AG20443 (cell line): ENCODE measurements around the gene PAGR1.
"Not testable (repeated sequence)": the region's sequence is repeated elsewhere in the genome, so short reads cannot be mapped to it uniquely, and the experiment has no call there.

Experiments used
- DNase-seq: peaks from one replicate; pipeline ENCODE4 v3.0.0; 2012; ENCODE audit warnings: low spot score, mixed read lengths

The PAGR1 gene

DNA sequence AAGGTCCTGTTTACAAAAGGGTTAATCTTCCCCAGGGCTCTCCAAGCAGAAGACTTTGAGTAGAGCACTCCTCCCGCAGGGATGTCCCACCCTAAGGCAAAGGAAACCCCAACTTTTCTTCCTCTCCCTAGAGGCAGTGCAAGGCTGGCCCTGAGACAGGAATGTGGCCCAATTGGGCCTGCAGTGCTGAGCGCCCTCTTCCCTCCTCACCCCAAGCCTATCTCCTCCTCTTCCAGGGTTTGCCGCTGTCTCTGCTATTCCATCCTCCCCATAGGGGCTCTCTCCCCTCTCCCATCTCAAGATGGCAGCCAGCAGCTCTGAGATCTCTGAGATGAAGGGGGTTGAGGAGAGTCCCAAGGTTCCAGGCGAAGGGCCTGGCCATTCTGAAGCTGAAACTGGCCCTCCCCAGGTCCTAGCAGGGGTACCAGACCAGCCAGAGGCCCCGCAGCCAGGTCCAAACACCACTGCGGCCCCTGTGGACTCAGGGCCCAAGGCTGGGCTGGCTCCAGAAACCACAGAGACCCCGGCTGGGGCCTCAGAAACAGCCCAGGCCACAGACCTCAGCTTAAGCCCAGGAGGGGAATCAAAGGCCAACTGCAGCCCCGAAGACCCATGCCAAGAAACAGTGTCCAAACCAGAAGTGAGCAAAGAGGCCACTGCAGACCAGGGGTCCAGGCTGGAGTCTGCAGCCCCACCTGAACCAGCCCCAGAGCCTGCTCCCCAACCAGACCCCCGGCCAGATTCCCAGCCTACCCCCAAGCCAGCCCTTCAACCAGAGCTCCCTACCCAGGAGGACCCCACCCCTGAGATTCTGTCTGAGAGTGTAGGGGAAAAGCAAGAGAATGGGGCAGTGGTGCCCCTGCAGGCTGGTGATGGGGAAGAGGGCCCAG lies 3.0 kb upstream of the PAGR1 start:
- no peak for DNase-seq

DNA sequence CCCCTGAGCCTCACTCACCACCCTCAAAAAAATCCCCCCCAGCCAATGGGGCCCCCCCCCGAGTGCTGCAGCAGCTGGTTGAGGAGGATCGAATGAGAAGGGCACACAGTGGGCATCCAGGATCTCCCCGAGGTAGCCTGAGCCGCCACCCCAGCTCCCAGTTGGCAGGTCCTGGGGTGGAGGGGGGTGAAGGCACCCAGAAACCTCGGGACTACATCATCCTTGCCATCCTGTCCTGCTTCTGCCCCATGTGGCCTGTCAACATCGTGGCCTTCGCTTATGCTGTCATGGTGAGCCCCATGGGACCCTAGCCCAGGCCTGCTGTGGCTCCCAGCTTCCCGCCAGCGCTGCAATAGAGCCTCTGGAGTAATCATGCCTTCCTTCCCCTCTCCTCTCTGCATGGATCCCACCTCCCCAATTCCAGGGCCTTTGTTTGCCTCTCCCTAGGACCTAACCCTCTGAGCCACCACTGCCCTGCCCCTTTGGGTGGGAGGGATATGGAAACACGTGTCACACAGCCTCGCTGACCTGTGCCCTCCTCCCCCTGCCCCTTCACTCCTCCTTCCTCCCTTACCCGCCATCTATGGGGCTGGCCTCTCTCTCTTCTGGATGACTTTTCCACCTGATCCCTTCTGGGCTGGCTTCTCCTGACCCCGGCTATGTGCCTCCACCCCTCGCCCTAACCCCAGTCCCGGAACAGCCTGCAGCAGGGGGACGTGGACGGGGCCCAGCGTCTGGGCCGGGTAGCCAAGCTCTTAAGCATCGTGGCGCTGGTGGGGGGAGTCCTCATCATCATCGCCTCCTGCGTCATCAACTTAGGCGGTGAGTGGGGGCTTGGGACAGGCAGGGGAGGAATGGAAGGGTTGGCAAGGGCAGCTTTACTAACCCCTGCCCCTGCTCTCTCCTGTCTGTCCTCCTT lies 2.0 kb upstream of the PAGR1 start:
- DNase-seq, result no peak

DNA sequence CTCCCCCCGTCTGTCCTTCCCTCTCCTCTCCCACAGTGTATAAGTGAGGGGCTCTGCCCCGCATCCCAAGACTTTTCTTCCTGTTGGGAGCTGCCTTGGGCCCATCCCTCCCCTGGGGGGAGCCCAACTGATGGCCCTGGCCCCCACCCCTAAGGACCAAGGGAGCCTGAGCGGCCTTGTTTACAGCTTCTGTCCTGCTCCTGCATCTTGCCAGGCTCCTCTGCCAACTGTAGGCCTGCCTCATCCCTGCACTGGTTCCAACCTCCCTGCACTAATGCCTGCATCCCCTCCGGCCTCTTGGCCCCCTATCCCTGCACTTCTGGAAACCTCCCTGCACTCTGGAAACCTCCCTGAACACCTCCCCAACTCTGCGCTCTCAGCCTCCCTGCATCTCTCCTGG lies 1.4 kb upstream of the PAGR1 start:
- DNase-seq, result no peak

DNA sequence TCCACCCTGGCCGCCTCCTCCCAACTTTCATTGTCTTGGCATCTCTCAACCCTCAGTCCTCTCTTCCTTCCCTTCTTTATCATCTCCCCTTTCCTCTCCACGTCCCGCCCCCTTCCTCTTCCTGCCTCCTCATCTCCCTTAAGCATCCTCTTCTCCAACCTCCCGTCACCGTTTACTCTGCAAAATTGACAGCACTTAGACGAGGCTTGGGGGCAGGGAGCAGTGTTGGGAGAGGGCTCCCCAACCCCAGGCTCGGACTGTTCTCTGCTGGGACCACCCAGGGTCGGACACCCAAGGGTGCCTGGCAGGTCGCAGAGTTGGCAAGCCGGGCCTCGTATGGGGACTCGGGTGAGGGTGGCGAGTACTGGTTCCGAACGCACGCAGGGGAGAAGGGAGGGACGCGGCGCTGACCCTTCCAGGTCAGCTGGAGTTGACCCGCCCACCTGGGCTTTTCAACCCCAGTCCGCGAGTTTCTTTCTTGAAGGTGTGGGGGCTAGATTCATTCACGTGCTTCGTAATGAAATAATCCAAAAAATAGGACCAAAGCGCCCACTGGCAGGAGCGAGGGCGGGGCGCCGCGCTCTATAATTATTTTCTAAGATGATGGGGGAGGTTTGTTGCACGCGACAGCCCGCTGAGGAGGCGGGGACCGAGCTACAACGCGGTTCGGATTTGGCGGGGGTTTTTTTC lies 775 bp upstream of the PAGR1 start:
- DNase-seq, result peak; percentile 44

DNA sequence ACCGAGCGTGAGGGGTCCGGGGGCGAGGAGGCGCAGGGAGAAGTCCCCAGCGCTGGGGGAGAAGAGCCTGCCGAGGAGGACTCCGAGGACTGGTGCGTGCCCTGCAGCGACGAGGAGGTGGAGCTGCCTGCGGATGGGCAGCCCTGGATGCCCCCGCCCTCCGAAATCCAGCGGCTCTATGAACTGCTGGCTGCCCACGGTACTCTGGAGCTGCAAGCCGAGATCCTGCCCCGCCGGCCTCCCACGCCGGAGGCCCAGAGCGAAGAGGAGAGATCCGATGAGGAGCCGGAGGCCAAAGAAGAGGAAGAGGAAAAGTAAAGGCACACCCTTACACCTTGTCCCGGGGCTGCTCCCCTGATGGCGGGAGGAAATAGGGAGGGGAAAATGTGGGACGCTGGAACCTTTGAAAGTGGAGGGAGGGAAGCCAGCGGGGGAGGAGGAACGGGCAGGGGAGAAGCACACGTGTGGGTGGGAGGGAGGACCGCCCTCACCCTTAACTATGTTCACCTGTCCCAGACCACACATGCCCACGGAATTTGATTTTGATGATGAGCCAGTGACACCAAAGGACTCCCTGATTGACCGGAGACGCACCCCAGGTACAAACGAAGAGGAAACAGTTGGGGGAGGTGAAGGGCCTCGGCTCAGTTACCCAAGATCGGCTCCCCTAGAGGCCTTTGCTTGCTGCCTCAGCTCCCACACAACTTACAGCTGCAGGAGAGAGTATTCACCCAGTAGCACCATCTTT lies 916 bp downstream of the PAGR1 start:
- peak; percentile 72 for DNase-seq

DNA sequence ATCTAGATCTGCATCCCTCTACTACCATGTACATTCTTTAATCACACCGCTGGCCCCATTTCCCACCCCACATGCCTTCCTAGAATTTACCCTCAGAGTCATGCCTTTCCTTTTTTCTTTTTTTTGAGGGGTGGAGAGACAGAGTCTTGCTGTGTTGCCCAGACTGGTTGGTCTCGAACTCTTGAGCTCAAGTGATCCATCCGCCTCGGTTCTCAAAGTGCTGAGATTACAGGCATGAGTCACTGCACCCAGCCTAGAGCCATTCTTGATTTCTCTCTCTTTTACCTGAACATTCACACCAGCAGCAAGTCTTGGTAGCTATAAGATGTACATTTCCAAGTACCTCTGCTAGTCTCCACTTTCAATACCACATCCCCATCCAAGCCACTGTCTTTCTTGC lies 2.1 kb downstream of the PAGR1 start:
- no peak for DNase-seq

DNA sequence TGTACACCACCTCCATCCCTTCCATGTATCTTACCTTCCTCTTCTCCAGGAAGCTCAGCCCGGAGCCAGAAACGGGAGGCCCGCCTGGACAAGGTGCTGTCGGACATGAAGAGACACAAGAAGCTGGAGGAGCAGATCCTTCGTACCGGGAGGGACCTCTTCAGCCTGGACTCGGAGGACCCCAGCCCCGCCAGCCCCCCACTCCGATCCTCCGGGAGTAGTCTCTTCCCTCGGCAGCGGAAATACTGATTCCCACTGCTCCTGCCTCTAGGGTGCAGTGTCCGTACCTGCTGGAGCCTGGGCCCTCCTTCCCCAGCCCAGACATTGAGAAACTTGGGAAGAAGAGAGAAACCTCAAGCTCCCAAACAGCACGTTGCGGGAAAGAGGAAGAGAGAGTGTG lies 3.6 kb downstream of the PAGR1 start:
- no peak for DNase-seq

DNA sequence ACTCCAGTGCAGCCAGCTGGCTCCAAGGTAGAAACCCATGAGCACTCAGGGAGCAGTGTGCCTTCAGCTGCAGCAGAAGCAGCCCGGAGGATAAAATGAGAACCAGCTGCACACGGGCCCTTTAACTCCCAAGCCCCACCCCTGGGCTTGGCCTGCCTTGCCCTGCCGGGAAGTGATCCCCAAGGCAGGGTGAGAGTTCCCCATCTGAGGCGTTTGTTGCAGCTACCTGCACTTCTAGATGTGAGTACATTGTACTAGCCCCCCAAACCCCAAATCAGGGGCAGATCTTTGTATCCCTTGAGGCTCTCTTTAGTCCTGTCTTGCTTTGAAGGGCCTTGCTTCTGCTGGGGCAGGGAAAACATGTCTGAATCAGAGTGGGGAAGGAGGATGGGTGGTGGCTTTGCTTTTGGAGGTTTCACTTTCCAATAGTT lies 4.3 kb downstream of the PAGR1 start, which contains the start of gene MVP:
TSS of gene MVP (plus strand) at position 192 of the 431 bp plus-strand sequence. CDS start 10,088 bp downstream, outside the sequence.
- peak; percentile 82 for DNase-seq

DNA sequence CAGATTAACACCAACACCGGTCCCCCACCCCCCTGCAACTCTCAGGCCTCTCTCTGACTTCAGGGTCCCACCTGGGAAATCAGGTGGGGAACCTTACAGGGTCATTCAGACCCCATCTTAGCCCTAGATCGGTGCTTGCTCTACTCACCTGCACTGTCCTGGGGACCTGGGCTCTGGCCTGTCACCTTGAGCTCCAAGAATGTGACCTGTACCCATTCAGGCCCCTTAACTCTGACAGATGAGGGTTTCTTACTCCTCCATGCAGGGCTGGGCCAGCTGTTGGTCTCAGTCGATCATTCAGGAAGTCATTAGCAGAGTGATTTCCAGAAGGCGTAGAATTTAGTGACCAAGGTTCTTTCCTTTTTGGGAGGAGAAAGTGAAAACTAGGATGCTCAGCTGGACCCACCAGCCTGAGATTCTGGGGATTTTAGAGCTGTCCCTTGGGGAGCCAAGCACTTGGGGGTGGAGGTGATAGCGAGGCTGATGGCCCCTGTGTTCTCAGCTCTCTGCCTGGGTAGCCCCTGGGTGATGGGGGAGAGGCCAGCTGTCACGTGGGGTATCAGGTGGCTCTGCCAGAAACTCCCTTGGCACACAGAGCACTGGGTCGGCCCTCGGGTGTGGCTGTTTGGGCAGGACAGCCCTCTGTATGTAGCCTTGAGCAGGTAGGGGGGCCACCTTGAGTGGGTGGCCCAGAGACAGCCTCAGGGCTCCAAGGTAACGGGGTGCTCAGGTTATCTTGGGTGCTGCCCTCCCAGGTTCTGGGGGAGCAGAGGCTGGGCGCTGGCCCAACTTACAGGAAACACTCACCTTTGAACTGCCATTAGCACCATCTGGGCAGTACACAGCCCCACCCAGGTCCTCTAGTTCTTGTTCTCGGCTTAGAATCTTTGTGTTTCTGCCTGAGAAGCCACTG lies 5.0 kb downstream of the PAGR1 start:
- peak; percentile 53 for DNase-seq

DNA sequence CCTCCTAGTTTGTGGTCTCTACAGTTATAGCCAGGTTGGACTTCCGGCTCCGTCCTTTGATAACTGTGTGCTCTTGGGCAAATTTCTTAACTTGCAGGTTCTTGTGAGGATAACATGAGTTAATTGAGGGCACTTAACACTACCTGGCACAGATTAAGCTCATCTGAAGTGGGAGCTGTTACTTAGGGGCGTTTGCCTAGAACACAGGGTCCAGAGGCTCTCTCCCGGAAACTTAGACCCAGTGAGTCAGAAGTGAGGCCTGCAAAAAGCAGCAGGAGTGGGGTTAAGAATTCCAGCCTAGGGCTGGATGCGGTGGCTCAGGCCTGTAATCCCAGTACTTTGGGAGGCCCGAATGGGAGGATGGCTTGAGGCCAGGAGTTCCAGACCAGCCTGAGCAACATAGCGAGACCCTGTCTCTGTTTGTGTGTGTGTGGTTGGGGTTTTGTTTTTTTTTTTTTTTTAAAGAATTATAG lies 5.7 kb downstream of the PAGR1 start:
- DNase-seq, result peak; percentile 69

DNA sequence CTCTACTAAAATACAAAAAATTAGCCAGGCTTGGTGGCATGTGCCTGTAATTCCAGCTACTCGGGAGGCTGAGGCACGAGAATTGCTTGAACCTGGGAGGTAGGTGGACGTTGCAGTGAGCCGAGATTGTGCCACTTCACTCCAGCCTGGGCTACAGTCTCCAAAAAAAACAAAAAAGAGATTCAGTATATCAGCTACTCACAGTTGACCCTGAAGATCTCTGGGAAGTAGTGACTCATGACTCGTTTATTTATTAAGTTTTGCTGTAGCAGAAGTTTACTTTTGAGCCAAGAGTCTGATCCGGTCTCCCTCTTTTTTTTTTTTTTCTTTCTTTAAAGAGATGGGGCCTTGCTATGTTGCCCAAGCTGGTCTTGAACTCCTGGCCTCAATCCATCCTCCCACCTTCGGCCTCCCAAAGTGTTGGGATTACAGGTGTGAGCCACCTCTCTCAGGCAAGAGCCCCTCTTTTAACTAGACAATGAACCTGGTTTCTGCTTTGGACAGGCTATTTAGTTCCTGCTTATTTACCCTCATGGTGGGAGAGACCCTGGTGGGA lies 8.7 kb downstream of the PAGR1 start:
- peak; percentile 63 for DNase-seq

DNA sequence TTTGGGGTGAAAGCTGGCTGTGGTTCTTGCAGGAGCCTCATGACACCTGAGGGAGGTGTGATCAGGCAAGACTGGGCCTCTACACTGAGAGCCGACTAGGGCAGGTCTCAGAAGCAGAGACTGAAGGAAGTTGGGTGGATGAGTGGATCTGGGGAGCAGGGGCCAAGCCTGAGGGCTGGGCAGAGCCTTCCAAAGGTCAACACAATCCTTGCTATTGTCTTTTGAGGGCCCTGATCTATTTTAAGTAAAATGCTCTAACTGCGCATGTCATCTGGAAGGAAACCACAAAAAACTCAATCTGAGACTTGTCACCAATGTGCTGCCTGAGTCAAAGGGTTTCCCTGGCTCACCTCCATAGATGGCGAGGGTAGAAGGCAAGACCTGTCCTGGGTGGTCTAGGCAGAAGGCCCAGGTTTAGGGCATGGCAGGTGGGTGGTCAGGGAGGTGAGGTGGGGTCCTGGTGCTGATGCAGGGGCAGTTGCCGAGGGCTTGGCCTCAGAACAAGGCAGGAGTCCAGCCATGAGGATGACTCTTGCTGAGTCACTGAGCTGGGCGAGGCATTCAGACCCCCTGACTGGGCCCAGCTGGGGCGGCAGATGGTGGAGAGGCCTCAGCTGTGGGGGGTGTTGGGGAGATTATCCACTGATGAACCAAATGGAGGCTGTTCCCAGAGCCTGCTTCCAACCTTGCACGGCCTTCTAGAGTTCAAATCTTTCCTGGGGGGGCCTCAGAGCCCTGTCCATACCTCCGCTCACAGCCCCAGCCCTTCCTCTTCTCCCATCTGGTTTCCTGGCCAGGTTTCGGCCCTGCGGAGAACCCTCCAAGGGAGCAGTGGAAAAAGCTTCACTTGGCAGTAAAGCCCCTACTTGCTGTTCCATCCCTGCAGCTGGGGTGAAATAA lies 9.4 kb downstream of the PAGR1 start:
- DNase-seq, result peak; percentile 87

DNA sequence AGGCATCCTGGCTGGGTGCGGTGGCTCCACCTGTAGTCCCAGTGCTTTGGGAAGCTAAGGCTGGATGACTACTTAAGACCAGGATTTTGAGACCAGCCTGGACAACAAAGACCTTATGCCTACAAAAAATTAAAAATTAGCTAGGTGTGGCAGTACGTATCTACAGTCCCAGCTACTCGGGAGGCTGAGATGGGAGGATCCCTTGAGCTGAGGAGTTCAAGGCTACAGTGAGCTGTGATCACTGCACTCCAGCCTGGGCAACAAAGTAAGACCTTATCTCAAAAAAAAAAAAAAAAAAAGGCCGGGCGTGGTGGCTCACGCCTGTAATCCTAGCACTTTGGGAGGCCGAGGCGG lies 10.4 kb downstream of the PAGR1 start:
- no peak for DNase-seq

DNA sequence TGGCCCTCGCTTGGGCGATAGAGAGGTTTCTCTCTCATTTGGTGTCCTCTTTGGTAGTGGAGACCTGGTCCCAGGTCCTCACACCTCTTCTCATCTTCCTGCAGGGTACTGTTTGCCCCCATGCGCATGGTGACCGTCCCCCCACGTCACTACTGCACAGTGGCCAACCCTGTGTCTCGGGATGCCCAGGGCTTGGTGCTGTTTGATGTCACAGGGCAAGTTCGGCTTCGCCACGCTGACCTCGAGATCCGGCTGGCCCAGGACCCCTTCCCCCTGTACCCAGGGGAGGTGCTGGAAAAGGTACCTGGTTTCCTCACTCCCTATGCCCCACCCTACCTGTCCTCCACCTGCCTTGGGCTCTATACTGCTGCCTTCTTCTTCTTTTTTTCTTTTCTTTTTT lies 14.8 kb downstream of the PAGR1 start:
- no peak for DNase-seq

DNA sequence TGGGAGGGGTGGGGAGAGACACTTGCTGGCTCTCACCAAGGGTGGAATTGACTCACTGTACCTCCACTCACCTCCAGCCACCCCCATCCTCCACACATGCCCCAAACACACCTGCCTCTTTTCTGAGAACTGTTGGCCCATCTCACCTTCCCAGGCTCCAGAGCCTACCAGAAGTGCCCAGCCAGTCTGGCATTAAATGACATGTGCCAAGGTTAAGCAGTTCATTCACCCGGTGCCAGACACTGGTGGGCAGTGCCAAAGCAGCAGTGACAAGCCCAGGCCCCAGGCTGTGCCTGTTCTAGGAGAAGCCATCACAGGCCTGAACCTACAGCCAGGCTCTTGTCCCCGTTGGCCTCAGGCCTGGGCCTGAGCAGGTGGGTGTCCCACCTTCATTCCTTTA lies 15.5 kb downstream of the PAGR1 start:
- no peak for DNase-seq

DNA sequence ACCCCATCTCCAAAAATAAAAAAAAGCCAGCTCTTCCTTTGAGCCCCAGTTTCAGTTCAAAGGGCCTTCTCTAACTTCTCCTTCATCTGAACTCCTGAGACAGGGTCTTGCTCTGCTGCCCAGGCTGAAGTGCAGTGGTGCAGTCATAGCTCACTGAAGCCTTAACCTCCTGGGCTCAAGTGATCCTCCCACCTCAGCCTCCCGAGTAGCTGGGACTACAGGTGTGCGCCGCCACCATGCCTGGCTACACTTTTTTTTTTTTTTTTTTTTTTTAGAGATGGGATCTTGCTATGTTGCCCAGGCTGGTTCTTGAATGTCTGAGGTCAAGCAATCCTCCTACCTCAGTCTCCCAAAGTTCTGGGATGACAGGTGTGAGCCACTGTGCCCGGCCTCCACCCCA lies 17.3 kb downstream of the PAGR1 start:
- DNase-seq, result not testable (repeated sequence)

DNA sequence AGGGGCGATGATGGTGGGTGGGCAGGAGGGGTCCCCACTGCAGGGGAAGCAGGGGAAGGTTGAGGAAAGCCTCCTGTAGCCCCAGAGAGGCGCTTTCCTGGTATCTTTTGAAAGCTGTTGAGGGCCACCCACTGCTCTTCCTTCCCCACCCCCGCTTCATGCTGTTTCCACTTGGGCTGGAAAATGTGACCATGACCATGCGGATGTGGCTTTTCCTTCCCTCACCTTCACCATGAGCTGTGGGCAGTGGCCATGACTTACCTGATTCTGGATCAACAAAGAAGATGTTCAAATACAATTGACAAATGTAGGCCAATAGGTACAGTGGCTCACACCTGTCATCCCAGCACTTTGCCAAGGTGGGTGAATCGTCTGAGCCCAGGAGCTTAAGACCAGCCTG lies 18.1 kb downstream of the PAGR1 start:
- DNase-seq, result no peak

DNA sequence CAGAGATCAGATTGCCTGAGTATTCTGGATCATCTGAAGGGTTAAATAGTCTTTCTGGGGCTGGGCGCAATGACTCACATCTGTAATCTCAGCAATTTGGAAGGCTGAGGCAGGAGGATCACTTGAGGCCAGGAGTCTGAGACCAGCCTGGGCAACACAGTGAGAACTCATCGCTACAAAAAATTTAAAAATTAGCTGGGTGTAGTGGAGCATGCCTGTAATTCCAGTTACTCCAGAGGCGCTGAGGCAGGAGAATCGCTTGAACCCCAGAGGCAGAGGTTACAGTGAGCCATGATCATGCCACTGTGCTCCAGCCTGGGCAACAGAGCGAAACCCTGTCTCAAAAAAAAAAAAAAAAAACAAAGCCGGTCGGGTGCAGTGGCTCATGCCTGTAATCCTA lies 20.0 kb downstream of the PAGR1 start:
- DNase-seq, result no peak

DNA sequence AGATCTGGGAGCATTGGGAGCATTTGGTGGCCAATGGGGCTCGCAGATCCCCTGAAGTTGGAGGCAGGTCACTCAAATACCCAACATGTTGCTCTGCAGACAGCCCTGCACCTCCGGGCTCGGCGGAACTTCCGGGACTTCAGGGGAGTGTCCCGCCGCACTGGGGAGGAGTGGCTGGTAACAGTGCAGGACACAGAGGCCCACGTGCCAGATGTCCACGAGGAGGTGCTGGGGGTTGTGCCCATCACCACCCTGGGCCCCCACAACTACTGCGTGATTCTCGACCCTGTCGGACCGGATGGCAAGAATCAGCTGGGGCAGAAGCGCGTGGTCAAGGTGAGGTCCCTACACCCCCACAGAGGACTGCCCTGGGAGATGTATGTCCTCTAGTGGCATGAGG lies 20.7 kb downstream of the PAGR1 start:
- no peak for DNase-seq
